Measurements from ENCODE around the gene SUPV3L1.
A peak's percentile ranks its signal among the peaks of the same experiment; 100 is the strongest.
"Not testable (repeated sequence)": the region's sequence is repeated elsewhere in the genome, so short reads cannot be mapped to it uniquely, and the experiment has no call there.

Gene SUPV3L1

DNA sequence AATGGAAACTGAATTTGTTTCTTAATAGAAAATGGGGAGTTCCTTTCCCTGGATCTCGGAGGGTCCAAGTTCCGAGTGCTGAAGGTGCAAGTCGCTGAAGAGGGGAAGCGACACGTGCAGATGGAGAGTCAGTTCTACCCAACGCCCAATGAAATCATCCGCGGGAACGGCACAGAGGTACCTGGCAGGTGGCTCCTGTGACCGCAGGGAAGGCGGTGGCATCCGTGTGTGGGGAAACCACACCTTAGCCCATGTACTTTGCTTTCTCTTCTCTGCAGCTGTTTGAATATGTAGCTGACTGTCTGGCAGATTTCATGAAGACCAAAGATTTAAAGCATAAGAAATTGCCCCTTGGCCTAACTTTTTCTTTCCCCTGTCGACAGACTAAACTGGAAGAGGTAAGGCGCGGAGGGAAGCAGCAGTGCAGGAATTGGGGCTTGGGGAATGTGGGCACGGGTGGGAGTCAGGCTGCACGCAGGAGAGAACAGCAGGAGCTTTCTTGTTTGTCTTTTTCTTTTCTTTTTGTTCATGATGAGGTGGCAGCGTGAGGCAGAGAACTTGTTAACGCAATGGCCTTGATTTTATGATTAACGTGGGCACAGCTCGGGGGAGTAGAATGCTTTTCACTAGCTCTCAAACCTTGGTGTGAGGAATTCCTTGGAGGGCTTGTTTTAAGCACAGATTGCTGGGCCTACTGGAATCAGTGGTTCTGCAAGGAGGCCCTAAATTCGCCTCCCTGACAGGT lies 52.9 kb downstream of the SUPV3L1 start:
- no peak for DNase-seq

DNA sequence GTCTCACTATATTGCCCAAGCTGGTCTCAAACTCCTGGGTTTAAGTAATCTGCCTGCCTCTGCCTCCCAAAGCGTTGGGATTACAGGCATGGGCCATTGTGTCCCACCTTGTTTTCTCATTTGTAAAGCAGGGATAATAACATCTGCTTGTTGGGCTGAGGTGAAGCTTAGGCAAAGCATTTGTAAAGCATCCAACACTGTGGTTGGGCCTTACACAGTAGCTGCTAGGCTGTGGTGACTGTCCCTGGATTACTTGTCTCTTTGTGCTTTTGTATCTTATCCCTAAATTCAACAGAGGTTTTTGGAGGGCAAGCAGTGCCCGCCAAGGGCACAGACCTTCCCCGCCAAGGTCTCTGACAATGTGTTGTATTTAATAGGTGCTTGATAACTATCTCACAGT lies 54.4 kb downstream of the SUPV3L1 start:
- DNase-seq: no peak

DNA sequence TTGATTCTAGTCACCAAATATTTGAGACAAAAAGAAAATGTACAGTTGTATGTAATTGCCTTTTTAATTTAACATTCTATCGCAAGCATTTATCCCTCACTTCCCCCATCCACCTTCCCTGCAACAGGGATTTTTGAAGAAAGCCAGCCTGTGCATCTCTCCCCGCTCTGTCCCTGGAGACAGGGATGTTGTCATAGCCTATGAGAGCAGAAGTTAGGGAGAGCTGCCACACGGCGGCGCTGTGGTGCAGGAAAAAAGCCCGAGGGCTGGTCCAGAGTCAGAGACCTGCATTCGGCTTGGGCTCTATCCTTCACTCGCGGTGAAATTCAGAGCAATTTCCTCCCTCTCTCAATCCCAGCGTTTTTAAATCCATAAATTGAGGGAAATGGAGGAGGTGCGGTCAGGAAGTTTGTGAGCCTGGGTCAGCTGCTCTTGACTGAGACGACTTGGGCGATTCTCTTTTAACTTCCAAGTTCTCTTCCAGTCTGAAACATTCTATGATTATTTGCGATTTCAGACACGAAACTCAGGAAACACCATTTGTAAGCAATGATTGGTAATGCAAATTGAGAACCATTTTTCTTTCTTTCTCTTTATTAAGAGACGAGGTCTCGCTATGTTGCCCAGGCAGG lies 57.6 kb downstream of the SUPV3L1 start:
- peak; percentile 53 to 95 for DNase-seq

- DNase-seq: no peak
Measured at GRCh38 chr10:69239136-69239535, 59.1 kb downstream of the SUPV3L1 start.

DNA sequence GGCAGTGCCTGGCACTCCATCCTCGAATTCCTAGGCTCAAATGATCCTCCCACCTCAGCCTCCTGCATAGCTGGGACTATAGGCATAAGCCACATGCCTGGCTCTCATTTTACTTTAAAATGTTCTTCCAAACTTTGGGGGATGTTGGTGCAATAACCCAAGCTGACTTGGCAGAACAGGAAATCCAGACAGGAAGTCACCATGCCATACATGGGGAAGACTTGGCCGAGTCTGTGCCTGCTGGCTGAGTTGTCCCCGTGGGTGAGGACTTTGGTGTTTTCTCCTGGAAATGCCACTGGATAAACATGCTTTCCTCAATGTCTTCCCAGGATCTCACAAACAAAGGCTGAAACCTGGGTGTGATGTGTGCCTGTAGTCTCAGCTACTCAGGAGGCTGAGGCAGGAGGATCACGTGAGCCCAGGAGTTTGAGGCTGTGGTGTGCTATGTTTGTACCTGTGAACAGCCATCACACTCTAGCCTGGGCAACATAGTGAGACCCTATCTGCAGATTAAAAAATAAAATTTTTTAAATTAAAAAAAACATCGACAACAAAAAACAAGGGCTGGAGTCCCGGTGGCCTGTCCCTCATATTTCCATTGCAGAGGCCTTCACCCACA lies 59.9 kb downstream of the SUPV3L1 start:
- peak in 1 of 2 donors; percentile 19 for DNase-seq

- DNase-seq: no peak
Measured at GRCh38 chr10:69240455-69240854, 60.4 kb downstream of the SUPV3L1 start.

DNA sequence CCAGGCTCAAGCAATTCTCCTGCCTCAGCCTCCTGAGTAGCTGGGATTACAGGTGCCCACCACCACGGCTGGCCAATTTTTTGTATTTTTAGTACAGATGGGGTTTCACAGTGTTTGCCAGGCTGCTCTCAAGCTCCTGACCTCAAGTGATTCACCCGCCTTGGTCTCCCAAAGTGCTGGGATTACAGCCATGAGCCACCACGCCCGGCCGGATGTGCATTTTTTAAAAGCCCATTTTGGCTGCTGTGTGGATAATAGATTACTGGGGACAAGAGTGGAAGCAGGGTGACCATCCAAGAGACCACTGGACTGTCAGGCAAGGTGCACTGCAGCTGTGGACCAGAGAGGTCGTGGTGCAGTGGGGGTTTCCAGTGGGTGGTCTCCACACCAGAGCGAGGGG lies 61.5 kb downstream of the SUPV3L1 start:
- DNase-seq: no peak

- no peak for DNase-seq
Measured at GRCh38 chr10:69242040-69242851, 62.2 kb downstream of the SUPV3L1 start.

GRCh38 chr10:69242852-69243212 lies 62.8 kb downstream of the SUPV3L1 start:
- DNase-seq: no peak

DNA sequence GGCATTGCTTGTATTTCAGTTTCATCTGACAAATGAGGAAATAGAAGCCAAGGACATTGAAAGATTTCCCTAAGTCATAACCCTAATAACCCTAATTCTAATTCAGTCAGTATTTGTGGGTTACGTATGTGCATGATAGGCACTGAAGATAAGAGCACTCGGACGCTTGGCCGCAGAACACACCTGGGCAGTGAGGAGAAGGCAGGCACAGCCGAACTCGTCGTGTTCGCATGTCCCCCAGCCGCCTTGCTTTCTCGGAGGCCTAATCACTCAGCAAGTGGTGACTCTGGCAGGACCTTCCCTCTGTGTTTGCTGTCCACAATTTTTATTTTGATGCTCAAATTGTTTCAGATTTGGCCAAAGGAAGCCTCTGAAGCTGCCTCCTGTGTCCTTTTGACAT lies 63.8 kb downstream of the SUPV3L1 start:
- DNase-seq: no peak

DNA sequence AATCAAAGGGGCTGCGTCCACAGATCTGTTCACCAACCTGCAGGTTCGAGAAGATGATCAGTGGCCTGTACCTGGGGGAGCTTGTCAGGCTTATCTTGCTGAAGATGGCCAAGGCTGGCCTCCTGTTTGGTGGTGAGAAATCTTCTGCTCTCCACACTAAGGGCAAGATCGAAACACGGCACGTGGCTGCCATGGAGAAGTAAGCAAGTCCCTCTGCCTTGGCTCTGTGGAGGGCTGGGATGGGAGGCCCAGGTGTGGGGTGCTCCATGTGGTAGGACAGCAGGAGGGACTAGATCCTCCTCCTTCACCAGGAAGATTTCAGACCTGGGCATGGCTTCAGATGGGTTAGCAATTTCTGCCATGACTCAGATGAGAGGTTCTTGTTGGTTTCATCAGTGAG lies 66.0 kb downstream of the SUPV3L1 start:
- DNase-seq: no peak

GRCh38 chr10:69246581-69247312 lies 66.7 kb downstream of the SUPV3L1 start:
- DNase-seq: no peak

DNA sequence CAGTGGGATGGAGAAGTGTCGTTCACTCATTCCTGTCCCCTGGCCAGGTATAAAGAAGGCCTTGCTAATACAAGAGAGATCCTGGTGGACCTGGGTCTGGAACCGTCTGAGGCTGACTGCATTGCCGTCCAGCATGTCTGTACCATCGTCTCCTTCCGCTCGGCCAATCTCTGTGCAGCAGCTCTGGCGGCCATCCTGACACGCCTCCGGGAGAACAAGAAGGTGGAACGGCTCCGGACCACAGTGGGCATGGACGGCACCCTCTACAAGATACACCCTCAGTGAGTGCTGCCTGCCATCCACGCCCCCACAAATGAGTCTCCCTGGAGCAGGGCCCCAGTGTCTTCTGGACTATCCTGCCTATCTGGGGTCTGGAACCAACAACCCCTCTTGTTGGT lies 67.3 kb downstream of the SUPV3L1 start:
- no peak for DNase-seq

GRCh38 chr10:69248117-69248730 lies 68.2 kb downstream of the SUPV3L1 start:
- no peak for DNase-seq

- no peak for DNase-seq
Measured at GRCh38 chr10:69250041-69250440, 70.0 kb downstream of the SUPV3L1 start.

GRCh38 chr10:69251417-69251816 lies 71.4 kb downstream of the SUPV3L1 start:
- DNase-seq: not testable (repeated sequence)

DNA sequence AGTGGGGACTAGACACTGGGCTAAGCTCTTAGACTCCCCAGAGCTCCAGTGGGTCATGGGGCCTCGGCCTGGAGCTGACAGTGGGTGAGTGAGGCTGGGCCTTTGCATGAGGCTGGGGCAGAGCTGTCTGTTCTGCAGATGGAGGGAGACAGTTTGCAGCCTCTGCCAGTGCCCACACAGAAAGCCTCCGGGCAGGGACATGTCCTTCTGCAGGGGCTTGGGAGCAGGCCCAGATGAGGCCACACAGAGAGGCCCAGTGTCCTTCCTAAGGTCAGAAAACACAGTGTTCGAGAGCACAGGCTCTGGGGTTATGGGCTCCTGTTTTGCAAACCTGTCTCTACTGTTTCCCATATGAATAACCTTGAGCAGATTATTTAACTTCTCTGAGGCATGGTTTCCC lies 73.1 kb downstream of the SUPV3L1 start:
- no peak for DNase-seq

DNA sequence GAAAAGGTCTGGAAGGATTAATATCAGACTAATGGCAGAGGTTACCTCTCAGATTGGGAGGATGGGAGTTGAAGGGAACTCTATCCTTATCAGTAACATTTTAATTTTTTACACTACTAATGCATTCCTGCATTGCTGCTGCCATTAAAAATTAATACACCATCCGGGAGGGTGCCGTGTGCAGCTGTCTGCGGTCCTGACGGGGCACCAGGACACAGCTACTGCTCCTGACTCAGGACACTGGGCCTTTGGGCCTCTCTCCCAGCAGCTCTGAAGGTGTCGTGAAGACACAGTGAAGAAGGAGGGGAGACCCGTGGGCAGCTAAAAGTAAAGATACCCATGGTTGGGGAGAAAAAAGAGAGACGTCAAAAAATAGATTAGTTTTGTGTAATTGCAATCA lies 74.8 kb downstream of the SUPV3L1 start:
- DNase-seq: no peak

All from inflammatory macrophage treated with lipopolysaccharide for 1 hour (primary cell).